ENCODE data around the gene CDRT4.
A peak's percentile ranks its signal among the peaks of the same experiment; 100 is the strongest.

CDRT4 gene

DNA sequence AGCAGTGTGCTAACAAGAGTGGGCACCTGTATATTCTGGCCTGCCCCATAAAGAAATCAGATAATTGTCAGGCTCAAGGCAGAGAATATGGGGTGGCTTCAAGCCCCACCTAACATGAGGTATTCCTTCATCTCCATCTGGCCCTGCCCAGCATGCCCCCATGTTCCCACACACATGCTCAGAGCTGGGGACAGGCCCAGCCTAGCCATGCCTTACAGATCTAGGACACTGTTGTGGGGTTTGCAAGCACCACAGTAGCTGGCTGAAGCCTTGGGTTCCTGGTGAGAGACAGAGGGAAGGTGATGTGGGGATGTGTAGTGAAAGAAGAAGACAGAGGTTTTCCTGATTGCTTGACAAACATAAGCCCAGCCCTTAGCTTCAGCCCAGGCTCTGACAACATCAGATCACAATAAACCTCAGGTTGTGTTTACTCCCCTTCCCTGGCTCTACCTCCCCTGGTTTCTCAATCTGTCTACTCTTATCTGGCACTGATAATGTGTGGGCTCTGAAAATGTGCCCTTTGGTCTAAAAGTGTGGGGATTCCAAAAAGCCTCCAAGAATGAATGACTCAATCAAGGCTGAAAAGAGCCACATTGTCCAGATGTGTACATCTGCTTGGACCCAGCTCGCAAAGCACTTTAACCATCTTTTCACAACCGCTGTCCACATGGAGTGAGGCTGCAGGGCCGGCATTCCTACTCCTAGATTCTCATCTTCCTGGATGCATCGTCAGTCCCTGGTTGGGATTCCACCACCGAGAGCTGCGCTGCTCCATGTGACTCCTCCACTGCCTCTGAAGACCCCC is 34.4 kb downstream of the CDRT4 start:
- peaks cover 70% of the 10 kb centered on the region for H3K4me1 Mint-ChIP-seq
- peaks cover 6% of the 10 kb centered on the region for H3K27me3 Mint-ChIP-seq (ENCODE audit: low read depth)
- TF ChIP-seq, protein P1, sequence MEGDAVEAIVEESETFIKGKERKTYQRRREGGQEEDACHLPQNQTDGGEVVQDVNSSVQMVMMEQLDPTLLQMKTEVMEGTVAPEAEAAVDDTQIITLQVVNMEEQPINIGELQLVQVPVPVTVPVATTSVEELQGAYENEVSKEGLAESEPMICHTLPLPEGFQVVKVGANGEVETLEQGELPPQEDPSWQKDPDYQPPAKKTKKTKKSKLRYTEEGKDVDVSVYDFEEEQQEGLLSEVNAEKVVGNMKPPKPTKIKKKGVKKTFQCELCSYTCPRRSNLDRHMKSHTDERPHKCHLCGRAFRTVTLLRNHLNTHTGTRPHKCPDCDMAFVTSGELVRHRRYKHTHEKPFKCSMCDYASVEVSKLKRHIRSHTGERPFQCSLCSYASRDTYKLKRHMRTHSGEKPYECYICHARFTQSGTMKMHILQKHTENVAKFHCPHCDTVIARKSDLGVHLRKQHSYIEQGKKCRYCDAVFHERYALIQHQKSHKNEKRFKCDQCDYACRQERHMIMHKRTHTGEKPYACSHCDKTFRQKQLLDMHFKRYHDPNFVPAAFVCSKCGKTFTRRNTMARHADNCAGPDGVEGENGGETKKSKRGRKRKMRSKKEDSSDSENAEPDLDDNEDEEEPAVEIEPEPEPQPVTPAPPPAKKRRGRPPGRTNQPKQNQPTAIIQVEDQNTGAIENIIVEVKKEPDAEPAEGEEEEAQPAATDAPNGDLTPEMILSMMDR (IDR thresholded peaks at IDR 0.05; ENCODE audit: unreplicated experiment in 3 of 3) = no peak
- peaks cover 43% of the 10 kb centered on the region for H3K36me3 Mint-ChIP-seq (ENCODE audit: low read depth)
- peak overlapping the region; percentile 10 to 66 (median 10) for H3K27ac Mint-ChIP-seq
- no peaks in the 10 kb centered on the region for H3K9me3 Mint-ChIP-seq
- H3K4me3 Mint-ChIP-seq = peak overlapping the region in 1 of 3 experiments; percentile 6

DNA sequence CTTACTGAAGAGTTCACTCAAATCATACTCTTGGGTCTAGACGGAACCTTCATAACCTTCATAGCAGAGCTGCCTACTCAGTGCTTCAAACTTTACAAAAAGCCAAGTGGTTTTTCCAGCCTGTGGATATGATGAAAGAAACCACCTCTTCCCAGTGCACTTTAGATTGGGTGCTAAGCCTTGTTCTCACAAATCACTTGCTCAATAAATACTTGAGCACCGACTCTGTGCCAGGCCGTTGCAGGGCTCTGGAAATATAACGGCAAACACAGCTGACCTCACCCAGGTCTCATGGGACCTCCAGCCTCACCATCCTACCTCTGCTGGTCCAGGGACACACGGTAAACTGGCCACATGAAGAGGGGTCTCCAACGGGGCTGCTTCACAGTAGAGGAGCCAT is 35.7 kb downstream of the CDRT4 start:
- peaks cover 30% of the 10 kb centered on the region for H3K36me3 Mint-ChIP-seq (ENCODE audit: low read depth)
- H3K4me3 Mint-ChIP-seq = peak overlapping the region in 1 of 3 experiments; percentile 8
- TF ChIP-seq, protein P1 (IDR thresholded peaks at IDR 0.05; ENCODE audit: unreplicated experiment in 3 of 3) = no peak
- H3K4me1 Mint-ChIP-seq = peaks cover 63% of the 10 kb centered on the region
- H3K27ac Mint-ChIP-seq = peak overlapping the region in 2 of 3 experiments; percentile 39 to 69
- H3K9me3 Mint-ChIP-seq = no peaks in the 10 kb centered on the region
- H3K27me3 Mint-ChIP-seq (ENCODE audit: low read depth) = peaks cover 6% of the 10 kb centered on the region

DNA sequence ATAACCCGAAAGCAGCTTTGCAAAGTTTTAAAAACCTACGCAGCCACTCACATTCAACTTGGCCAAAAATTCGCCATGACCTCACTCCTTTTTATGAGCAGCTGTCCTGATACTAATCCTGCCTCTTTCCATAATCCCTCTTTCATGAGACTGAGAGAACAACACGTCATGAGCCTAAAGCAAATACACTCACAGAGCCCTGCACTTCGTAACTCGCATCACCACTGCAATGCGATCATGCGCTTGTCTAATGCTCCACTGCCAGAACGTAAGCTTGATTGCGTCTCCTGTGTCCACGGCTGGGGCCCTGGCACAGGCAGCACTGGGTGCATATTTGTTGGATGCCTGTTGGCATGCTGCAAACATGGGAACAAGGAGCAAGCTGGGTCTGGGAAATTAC is 36.2 kb downstream of the CDRT4 start:
- Mint-ChIP-seq H3K27ac (peak overlapping the region in 2 of 3 experiments; percentile 39 to 69), H3K27me3 (ENCODE audit: low read depth) (peaks cover 6% of the 10 kb centered on the region), H3K9me3 (no peaks in the 10 kb centered on the region), H3K36me3 (ENCODE audit: low read depth) (peaks cover 27% of the 10 kb centered on the region), H3K4me3 (peak overlapping the region in 1 of 3 experiments; percentile 10), H3K4me1 (peaks cover 58% of the 10 kb centered on the region)
- TF ChIP-seq, protein P1 (IDR thresholded peaks at IDR 0.05; ENCODE audit: unreplicated experiment in 3 of 3) = no peak

DNA sequence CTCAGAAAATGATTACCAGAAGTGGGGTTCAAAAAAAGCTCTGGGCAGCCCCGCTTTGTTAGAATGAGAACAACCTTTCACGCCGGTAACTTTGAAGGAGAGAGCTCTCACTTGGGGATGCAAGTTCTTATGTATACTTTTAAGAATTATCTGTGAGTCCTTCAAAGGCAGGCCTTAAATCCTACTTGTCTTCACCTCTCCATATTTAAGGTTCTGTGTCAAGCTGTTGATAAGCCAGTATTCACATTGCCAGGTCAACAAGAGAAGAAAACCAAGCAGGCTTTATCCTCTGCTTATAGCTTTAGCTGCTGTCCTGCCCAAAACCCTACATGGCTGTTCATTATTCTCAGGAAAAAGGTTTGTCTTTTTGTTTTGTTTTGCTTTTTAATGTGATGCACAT is 42.9 kb downstream of the CDRT4 start:
- TF ChIP-seq, protein P1 (IDR thresholded peaks at IDR 0.05; ENCODE audit: unreplicated experiment in 3 of 3) = no peak
- Mint-ChIP-seq H3K9me3 (no peaks in the 10 kb centered on the region), H3K27me3 (ENCODE audit: low read depth) (peaks cover 6% of the 10 kb centered on the region), H3K36me3 (ENCODE audit: low read depth) (peaks cover 8% of the 10 kb centered on the region), H3K27ac (peak overlapping the region; percentile 59 to 79 (median 72)), H3K4me1 (peaks cover 33% of the 10 kb centered on the region), H3K4me3 (no peak overlapping the region)

DNA sequence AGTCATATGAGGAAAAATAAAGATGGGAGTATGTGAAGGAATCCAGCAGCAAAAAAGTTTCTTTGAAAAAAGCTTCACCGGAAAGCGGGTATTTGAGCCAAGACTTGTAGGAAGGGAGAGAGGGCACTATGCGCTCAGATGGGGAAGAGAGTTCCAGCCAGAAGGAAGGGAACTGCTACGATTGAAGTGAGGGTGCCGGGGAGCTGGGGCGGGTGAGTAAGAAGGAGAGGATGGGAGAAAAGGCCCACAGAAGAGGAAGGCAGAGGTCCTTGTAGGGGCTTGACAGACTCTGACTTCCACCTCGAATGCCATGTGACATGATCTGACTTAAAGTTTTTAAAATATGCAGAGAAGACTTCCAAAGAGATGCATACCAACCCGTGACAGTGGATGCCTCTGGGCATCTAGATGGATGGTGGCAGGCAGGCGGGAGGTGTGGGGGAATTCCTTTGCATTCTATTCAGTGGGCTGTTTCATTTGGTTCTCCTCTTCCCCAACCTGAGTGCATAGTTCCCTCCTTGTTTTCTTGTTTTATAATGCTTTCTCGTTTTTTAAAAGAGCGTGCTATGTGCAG is 44.9 kb downstream of the CDRT4 start:
- no peaks in the 10 kb centered on the region for H3K9me3 Mint-ChIP-seq
- peaks cover 32% of the 10 kb centered on the region for H3K4me1 Mint-ChIP-seq
- peak overlapping the region in 2 of 3 experiments; percentile 26 to 43 for H3K27ac Mint-ChIP-seq
- peaks cover 3% of the 10 kb centered on the region for H3K27me3 Mint-ChIP-seq (ENCODE audit: low read depth)
- peaks cover 3% of the 10 kb centered on the region for H3K36me3 Mint-ChIP-seq (ENCODE audit: low read depth)
- TF ChIP-seq, protein P1 (IDR thresholded peaks at IDR 0.05; ENCODE audit: unreplicated experiment in 3 of 3) = no peak
- no peak overlapping the region for H3K4me3 Mint-ChIP-seq
